Vagina (tissue), 2 donors: ENCODE results near the gene ABR. TPM values are rescaled to one million over a fixed set of nuclear protein-coding genes. Genes with fewer than 3 reads are reported as not detected.
A peak's percentile ranks its signal among the peaks of the same experiment; 100 is the strongest.
"Not testable (repeated sequence)": the region's sequence is repeated elsewhere in the genome, so short reads cannot be mapped to it uniquely, and the experiment has no call there.

Experiments
- DNase-seq, 2 donors: peaks; one replicate each; pipeline ENCODE4 v3.0.0-alpha.2; 2017; ENCODE audit errors: extremely low spot score in 2 of 2
- H3K27ac ChIP-seq: fragments of 200-600 bp; sonication (generic); one replicate; pipeline ENCODE4 v1.5.1; 2019
- H3K27me3 ChIP-seq: fragments of 200-600 bp; sonication (generic); one replicate; pipeline ENCODE4 v1.5.1; 2019
- H3K36me3 ChIP-seq, 2 donors: fragments of 200-600 bp; sonication (generic); one replicate each; pipeline ENCODE4 v1.5.1; 2017 to 2019
- H3K4me1 ChIP-seq: fragments of 200-600 bp; sonication (generic); one replicate; pipeline ENCODE4 v1.5.1; 2019
- H3K4me3 ChIP-seq, 2 donors: fragments of 200-600 bp; sonication (generic); 1 replicate in 1 of 2; 2 replicates in 1 of 2; pipeline ENCODE4 v1.5.1; 2016 to 2019
- H3K9me3 ChIP-seq: fragments of 200-600 bp; sonication (generic); one replicate; pipeline ENCODE4 v1.5.1; 2019
- POLR2A ChIP-seq, 2 donors: fragments of 450-650 bp; IDR thresholded peaks; one replicate each; pipeline ENCODE4 v1.6.1; 2017; ENCODE audit warnings: antibody characterized with exemption in 2 of 2, mild to moderate bottlenecking in 2 of 2, moderate library complexity in 2 of 2
- POLR2AphosphoS5 ChIP-seq, 2 donors: sonication (generic); formaldehyde crosslinking; IDR thresholded peaks; one replicate each; pipeline ENCODE4 v1.9.0; 2017; ENCODE audit warnings: antibody characterized with exemption in 2 of 2, mild to moderate bottlenecking in 2 of 2, low read depth in 1 of 2; ENCODE audit not compliant: insufficient read depth in 1 of 2
- intact Hi-C: fragments of 100-400 bp; cut with DNase I; formaldehyde crosslinking; loops from one replicate; pipeline ENCODE4 v1.15.1; 2023
- total RNA-seq: library from RNA; depleted of rRNA; stranded (reverse); fragments of >200 nt; gene quantifications from one replicate; pipeline ENCODE4 v1.2.3, GENCODE V29; 2016
- TF ChIP-seq, protein P1 (sequence below), 3 experiments: fragments of 450-650 bp in 2 of 3; fragments of 200-600 bp in 1 of 3; sonication (generic) in 1 of 3; IDR thresholded peaks; one replicate each; pipeline ENCODE4 v1.5.1; 2017 to 2019; ENCODE audit warnings: antibody characterized with exemption in 3 of 3, mild to moderate bottlenecking in 2 of 3, moderate library complexity in 2 of 3

ABR gene
- total RNA-seq, 1 donor from 2014 or later = 90.8 TPM

DNA sequence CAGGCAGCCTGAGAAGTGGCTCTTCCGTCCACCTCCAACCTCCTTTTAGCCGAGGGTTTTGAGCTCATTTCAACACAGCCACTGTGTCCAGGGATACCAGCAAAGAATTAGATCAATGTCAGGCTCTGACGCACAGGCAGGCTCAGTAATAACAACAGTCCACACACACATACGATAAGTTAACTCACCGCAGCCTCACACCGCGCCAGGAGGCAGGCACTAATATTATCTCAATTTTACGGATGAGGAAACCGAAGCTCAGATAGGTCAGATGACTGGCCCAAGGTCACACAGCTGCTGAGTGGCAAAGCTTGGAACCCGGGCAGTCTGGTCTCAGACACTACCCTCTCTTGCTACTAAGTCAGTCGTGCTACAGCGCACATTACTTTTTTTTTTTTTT lies 22.9 kb downstream of the ABR start:
- no peak overlapping the region for H3K4me3 ChIP-seq
- TF ChIP-seq POLR2AphosphoS5 (IDR thresholded peaks at IDR 0.05; ENCODE audit: insufficient read depth in 1 of 2, low read depth in 1 of 2) (no peak), POLR2A (IDR thresholded peaks at IDR 0.05) (no peak)
- TF ChIP-seq, protein P1, sequence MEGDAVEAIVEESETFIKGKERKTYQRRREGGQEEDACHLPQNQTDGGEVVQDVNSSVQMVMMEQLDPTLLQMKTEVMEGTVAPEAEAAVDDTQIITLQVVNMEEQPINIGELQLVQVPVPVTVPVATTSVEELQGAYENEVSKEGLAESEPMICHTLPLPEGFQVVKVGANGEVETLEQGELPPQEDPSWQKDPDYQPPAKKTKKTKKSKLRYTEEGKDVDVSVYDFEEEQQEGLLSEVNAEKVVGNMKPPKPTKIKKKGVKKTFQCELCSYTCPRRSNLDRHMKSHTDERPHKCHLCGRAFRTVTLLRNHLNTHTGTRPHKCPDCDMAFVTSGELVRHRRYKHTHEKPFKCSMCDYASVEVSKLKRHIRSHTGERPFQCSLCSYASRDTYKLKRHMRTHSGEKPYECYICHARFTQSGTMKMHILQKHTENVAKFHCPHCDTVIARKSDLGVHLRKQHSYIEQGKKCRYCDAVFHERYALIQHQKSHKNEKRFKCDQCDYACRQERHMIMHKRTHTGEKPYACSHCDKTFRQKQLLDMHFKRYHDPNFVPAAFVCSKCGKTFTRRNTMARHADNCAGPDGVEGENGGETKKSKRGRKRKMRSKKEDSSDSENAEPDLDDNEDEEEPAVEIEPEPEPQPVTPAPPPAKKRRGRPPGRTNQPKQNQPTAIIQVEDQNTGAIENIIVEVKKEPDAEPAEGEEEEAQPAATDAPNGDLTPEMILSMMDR (IDR thresholded peaks at IDR 0.05) = no peak
- no peak overlapping the region for H3K27ac ChIP-seq
- H3K4me1 ChIP-seq = peaks cover 13% of the 10 kb centered on the region
- H3K36me3 ChIP-seq = no peaks in the 10 kb centered on the region
- DNase-seq = no peak
- intact Hi-C loops = no loop called here
- no peaks in the 10 kb centered on the region for H3K27me3 ChIP-seq
- H3K9me3 ChIP-seq = no peaks in the 10 kb centered on the region

DNA sequence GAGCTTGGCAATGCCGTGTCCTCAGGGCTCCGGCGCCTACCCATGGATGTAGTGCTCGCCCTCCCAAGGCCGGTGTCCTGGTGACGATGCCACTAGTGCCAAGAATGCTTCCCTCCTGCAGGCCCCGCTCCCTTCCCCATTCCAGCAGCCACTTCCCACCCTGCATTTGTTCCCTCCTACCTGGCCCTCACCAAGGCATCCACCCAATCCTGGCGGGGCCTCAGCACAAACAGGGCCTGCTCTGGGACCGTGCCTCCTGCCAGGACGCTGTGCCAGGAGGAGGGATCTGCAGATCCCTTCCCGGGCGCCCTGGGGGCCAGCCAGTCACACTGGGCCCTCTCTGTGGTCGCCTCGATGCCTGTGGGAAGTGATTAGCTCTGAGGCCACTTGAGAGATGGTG lies 25.1 kb downstream of the ABR start:
- intact Hi-C loops = no loop called here
- TF ChIP-seq POLR2A (IDR thresholded peaks at IDR 0.05) (no peak), POLR2AphosphoS5 (IDR thresholded peaks at IDR 0.05; ENCODE audit: insufficient read depth in 1 of 2, low read depth in 1 of 2) (no peak)
- TF ChIP-seq, protein P1 (IDR thresholded peaks at IDR 0.05) = no peak

DNA sequence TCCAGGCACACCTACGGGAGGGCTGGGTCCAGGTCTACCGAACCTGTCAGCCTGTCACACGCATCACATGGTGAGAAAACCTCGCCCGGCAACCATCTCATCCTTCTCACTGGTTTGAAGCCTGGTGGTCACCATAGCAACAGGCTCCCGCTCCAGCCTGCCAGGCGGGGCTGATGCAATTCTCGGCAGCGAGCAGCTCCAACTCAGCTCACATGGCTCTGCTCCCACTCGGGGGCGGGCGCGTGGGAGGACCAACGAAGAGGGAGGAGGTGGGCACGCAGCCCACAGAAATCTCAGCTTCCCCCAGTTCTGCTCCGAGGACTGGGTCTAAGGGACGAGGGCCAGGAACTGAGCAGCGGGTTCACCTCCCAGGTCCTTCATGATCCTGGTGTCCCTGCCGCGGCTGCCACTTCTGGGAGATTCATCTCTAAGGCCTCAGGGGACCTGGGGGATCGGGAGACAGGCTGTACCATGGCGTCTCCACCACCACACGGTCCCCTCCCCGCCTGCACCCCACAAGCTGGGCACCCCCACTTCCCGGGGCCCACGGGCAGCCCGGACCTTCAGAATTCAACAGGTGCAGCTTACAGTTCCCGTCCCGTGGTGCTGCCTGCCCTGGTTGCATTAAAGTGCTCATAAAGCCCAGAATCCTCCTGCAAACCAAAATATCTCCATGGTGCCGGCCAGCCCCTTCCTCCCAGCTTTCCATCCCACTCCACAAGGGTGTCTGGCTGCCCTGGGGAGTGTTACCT lies 25.8 kb downstream of the ABR start:
- H3K4me3 ChIP-seq = no peak overlapping the region
- TF ChIP-seq POLR2AphosphoS5 (IDR thresholded peaks at IDR 0.05; ENCODE audit: insufficient read depth in 1 of 2, low read depth in 1 of 2) (peak in 1 of 2 donors; percentile 56), POLR2A (IDR thresholded peaks at IDR 0.05) (no peak)
- H3K4me1 ChIP-seq = peaks cover 18% of the 10 kb centered on the region
- H3K9me3 ChIP-seq = no peaks in the 10 kb centered on the region
- no peak for DNase-seq
- intact Hi-C loops = no loop called here
- H3K27me3 ChIP-seq = no peaks in the 10 kb centered on the region
- no peak overlapping the region for H3K27ac ChIP-seq
- H3K36me3 ChIP-seq = peaks cover 0 to 4% of the 10 kb centered on the region in 2 donors

More for the DNA sequence above, 25.1 kb downstream of the ABR start:
- no peak overlapping the region for H3K27ac ChIP-seq
- no peak overlapping the region for H3K4me3 ChIP-seq
- H3K9me3 ChIP-seq = no peaks in the 10 kb centered on the region
- H3K4me1 ChIP-seq = peaks cover 18% of the 10 kb centered on the region
- peaks cover 0 to 4% of the 10 kb centered on the region in 2 donors for H3K36me3 ChIP-seq
- H3K27me3 ChIP-seq = no peaks in the 10 kb centered on the region
- no peak for DNase-seq

DNA sequence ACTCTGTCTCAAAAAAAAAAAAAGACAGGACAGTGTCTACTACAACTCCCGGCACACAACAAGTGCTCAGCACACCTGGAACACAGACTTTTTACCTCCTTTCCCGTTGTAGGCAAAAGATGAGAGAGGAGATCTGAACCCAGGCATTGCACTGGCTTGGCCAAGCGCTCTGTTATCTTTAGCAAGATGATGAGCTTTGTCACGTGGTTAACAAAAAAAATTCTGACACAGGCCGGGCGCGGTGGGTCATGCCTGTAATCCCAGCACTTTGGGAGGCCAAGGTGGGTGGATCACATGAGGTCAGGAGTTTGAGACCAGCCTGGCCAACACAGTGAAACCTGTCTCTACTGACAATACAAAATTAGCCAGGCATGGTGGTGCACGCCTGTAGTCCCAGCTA lies 27.2 kb downstream of the ABR start:
- H3K27ac ChIP-seq, H3K27me3 ChIP-seq, H3K9me3 ChIP-seq, DNase-seq, H3K36me3 ChIP-seq, intact Hi-C loops, H3K4me3 ChIP-seq: not testable (repeated sequence)
- H3K4me1 ChIP-seq = peaks cover 18% of the 10 kb centered on the region

DNA sequence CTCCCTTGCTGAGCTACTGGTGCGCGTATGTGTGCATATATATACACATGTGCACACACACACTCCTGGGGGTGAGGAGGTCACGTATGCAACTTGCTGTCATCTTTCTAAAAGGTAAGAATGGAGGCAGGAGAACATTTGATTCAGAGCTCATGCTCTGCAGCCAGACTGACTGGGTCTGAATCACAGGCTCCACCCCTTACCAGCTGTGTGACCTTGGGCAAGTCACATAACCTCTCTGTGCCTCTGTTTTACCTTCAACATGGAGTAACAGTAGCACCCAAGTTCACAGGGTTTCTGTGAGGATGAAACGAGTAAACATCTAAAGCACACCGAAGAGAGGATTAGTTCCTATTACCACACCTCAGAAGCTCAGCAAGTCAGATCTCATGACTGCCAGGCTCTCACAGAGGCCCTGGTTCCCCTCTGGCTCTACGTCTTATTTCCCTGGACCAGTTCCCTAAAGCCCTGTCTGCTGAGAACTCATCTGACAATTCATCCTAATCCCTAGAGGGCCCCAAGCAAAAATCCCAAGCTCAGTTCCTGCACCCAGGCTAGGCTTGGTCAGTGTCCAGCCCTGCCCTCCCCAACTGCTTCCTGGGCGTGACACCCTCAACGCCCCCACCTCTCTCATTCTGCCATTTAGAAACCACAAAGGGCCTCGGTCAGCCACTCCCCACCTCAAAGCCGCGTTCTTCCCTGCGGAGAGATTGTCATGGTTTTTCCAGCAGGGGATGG lies 28.7 kb downstream of the ABR start:
- Histone ChIP-seq H3K36me3 (peaks cover 0 to 4% of the 10 kb centered on the region in 2 donors), H3K9me3 (no peaks in the 10 kb centered on the region), H3K27ac (no peak overlapping the region), H3K4me1 (peaks cover 18% of the 10 kb centered on the region), H3K27me3 (no peaks in the 10 kb centered on the region), H3K4me3 (no peak overlapping the region)
- no peak for TF ChIP-seq POLR2AphosphoS5 (IDR thresholded peaks at IDR 0.05; ENCODE audit: insufficient read depth in 1 of 2, low read depth in 1 of 2)
- TF ChIP-seq POLR2A (IDR thresholded peaks at IDR 0.05) = no peak
- TF ChIP-seq, protein P1 (IDR thresholded peaks at IDR 0.05) = no peak
- intact Hi-C loops = no loop called here
- DNase-seq = no peak

DNA sequence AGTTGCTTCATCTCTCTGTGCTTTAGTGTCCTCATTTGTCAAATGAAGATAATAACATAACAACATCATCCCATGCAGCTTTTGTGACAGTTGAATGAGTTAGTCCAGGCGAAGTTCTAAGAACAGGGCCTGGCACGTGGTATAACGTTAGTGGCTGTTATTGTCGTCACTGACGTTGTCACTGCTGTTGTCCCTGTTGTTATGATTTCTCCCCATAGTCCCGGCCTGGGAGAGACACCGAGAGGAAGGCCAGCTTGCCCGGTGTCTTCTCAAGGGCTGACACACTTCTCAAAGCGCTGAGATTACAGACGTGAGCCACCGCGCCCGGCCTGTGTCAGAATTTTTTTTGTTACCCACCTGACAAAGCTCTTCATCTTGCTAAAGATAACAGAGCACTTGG lies 29.9 kb downstream of the ABR start:
- Histone ChIP-seq H3K9me3 (no peaks in the 10 kb centered on the region), H3K36me3 (peaks cover 0 to 4% of the 10 kb centered on the region in 2 donors), H3K4me3 (no peak overlapping the region), H3K4me1 (peaks cover 14% of the 10 kb centered on the region), H3K27me3 (no peaks in the 10 kb centered on the region), H3K27ac (no peak overlapping the region)
- DNase-seq = no peak
- intact Hi-C loops = no loop called here
- TF ChIP-seq, protein P1 (IDR thresholded peaks at IDR 0.05) = no peak
- TF ChIP-seq POLR2AphosphoS5 (IDR thresholded peaks at IDR 0.05; ENCODE audit: insufficient read depth in 1 of 2, low read depth in 1 of 2) (no peak), POLR2A (IDR thresholded peaks at IDR 0.05) (no peak)
